Neural progenitor cell (in vitro differentiated cells): Measurements from ENCODE around the gene PLA2G12B. TPM values are rescaled to one million over a fixed set of nuclear protein-coding genes. Genes with fewer than 3 reads are reported as not detected.

Experiments
- DNase-seq: peaks from one replicate; pipeline ENCODE4 v3.0.0-alpha.2; 2016; ENCODE audit warnings: low spot score
- H2AFZ ChIP-seq: fragments of 200-600 bp; sonication (generic); replicated peaks from 2 replicates; pipeline ENCODE4 v1.6.1; 2016; ENCODE audit warnings: antibody characterized with exemption
- H3F3A ChIP-seq: fragments of 200-600 bp; sonication (generic); 2 replicates; pipeline ENCODE4 v1.6.1; 2016; ENCODE audit warnings: antibody characterized with exemption, low read depth
- H3K27ac ChIP-seq: fragments of 200-600 bp; sonication (generic); 2 replicates; pipeline ENCODE4 v1.5.1; 2016; ENCODE audit warnings: mild to moderate bottlenecking
- H3K27me3 ChIP-seq: fragments of 200-600 bp; sonication (generic); 2 replicates; pipeline ENCODE4 v1.6.1; 2016; ENCODE audit warnings: mild to moderate bottlenecking, moderate library complexity
- H3K36me3 ChIP-seq: fragments of 200-600 bp; sonication (generic); 2 replicates; pipeline ENCODE4 v1.5.1; 2016
- H3K4me1 ChIP-seq: fragments of 200-600 bp; sonication (generic); 2 replicates; pipeline ENCODE4 v1.6.1; 2016; ENCODE audit warnings: mixed run types
- H3K4me2 ChIP-seq: fragments of 200-600 bp; sonication (generic); 2 replicates; pipeline ENCODE4 v1.6.1; 2016
- H3K4me3 ChIP-seq: fragments of 200-600 bp; sonication (generic); 2 replicates; pipeline ENCODE4 v1.5.1; 2016
- H3K79me2 ChIP-seq: fragments of 200-600 bp; sonication (generic); 2 replicates; pipeline ENCODE4 v1.6.1; 2016; ENCODE audit warnings: low read depth
- H3K9ac ChIP-seq: fragments of 200-600 bp; sonication (generic); 2 replicates; pipeline ENCODE4 v1.6.1; 2016
- H3K9me3 ChIP-seq: fragments of 200-600 bp; sonication (generic); 2 replicates; pipeline ENCODE4 v1.5.1; 2016; ENCODE audit warnings: low read depth
- H4K20me1 ChIP-seq: fragments of 200-600 bp; sonication (generic); 2 replicates; pipeline ENCODE4 v1.6.1; 2016; ENCODE audit warnings: low read depth
- H3K27ac Mint-ChIP-seq: 3 replicates; pipeline ENCODE4 v1.8.0; 2021; ENCODE audit warnings: mixed read lengths
- H3K27me3 Mint-ChIP-seq: 2 replicates; pipeline ENCODE4 v1.8.0; 2022; ENCODE audit warnings: low read depth, mild to moderate bottlenecking, inconsistent platforms, moderate library complexity, mixed read lengths; ENCODE audit not compliant: insufficient read depth
- H3K36me3 Mint-ChIP-seq: 3 replicates; pipeline ENCODE4 v1.8.0; 2021; ENCODE audit warnings: mixed read lengths
- H3K4me1 Mint-ChIP-seq: 3 replicates; pipeline ENCODE4 v1.8.0; 2021; ENCODE audit warnings: mixed read lengths
- H3K4me3 Mint-ChIP-seq: 3 replicates; pipeline ENCODE4 v1.8.0; 2021; ENCODE audit warnings: mild to moderate bottlenecking, moderate library complexity, mixed read lengths
- H3K9me3 Mint-ChIP-seq: 3 replicates; pipeline ENCODE4 v1.8.0; 2020; ENCODE audit warnings: mixed read lengths
- CTCF ChIP-seq: fragments of 200-600 bp; sonication (generic); IDR thresholded peaks from 2 replicates; pipeline ENCODE4 v1.5.1; 2017; ENCODE audit warnings: antibody characterized with exemption, mild to moderate bottlenecking
- EZH2 ChIP-seq: fragments of 200-600 bp; sonication (generic); IDR thresholded peaks from 2 replicates; pipeline ENCODE4 v1.6.1; 2017; ENCODE audit warnings: antibody characterized with exemption, mild to moderate bottlenecking, moderate library complexity
- EZH2phosphoT487 ChIP-seq: fragments of 200-600 bp; sonication (generic); IDR thresholded peaks from 2 replicates; pipeline ENCODE4 v1.6.1; 2017; ENCODE audit warnings: antibody characterized with exemption
- total RNA-seq: library from RNA; depleted of rRNA; stranded (reverse); fragments of >200 nt; gene quantifications from 2 replicates; pipeline ENCODE4 v1.2.3, GENCODE V29; 2015; ENCODE audit warnings: low replicate concordance

The PLA2G12B gene
- total RNA-seq, 1 donor from 2014 or later = not detected

GRCh38 chr10:72952642-72953158 is 1.9 kb downstream of the PLA2G12B start:
- H3K27me3 Mint-ChIP-seq = peaks cover 7% of the 10 kb centered on the region
- no peaks in the 10 kb centered on the region for H3K9me3 Mint-ChIP-seq
- Histone ChIP-seq H3K27me3 (no peaks in the 10 kb centered on the region), H3K9ac (no peak overlapping the region), H3K4me3 (no peak overlapping the region), H3K4me1 (peaks cover 43% of the 10 kb centered on the region), H2AFZ (peak overlapping the region; percentile 95), H3K9me3 (no peaks in the 10 kb centered on the region), H3K27ac (no peak overlapping the region), H3K79me2 (no peaks in the 10 kb centered on the region), H3K4me2 (peak overlapping the region; percentile 67), H3F3A (peaks cover 28% of the 10 kb centered on the region), H3K36me3 (no peaks in the 10 kb centered on the region), H4K20me1 (no peaks in the 10 kb centered on the region)
- no peak overlapping the region for H3K27ac Mint-ChIP-seq
- no peak for DNase-seq
- TF ChIP-seq CTCF (no peak), EZH2 (no peak), EZH2phosphoT487 (no peak)
- peaks cover 21% of the 10 kb centered on the region for H3K4me1 Mint-ChIP-seq
- no peak overlapping the region for H3K4me3 Mint-ChIP-seq
- H3K36me3 Mint-ChIP-seq = no peaks in the 10 kb centered on the region

GRCh38 chr10:72952189-72952588 is 2.4 kb downstream of the PLA2G12B start:
- Histone ChIP-seq H4K20me1 (no peaks in the 10 kb centered on the region), H3K79me2 (no peaks in the 10 kb centered on the region), H3K9ac (no peak overlapping the region), H3K4me2 (no peak overlapping the region), H3F3A (peaks cover 28% of the 10 kb centered on the region), H3K9me3 (no peaks in the 10 kb centered on the region), H2AFZ (peak overlapping the region; percentile 95), H3K27ac (no peak overlapping the region), H3K4me1 (peaks cover 43% of the 10 kb centered on the region), H3K4me3 (no peak overlapping the region), H3K27me3 (no peaks in the 10 kb centered on the region), H3K36me3 (no peaks in the 10 kb centered on the region)
- Mint-ChIP-seq H3K27ac (no peak overlapping the region), H3K36me3 (no peaks in the 10 kb centered on the region), H3K4me1 (peaks cover 21% of the 10 kb centered on the region), H3K4me3 (no peak overlapping the region), H3K9me3 (no peaks in the 10 kb centered on the region), H3K27me3 (peaks cover 7% of the 10 kb centered on the region)
- TF ChIP-seq CTCF = no peak
- no peak for TF ChIP-seq EZH2phosphoT487
- no peak for TF ChIP-seq EZH2
- DNase-seq = no peak

- Mint-ChIP-seq H3K4me1 (peaks cover 21% of the 10 kb centered on the region), H3K27ac (no peak overlapping the region), H3K4me3 (no peak overlapping the region), H3K9me3 (no peaks in the 10 kb centered on the region), H3K36me3 (no peaks in the 10 kb centered on the region), H3K27me3 (peaks cover 7% of the 10 kb centered on the region)
- no peaks in the 10 kb centered on the region for H3K9me3 ChIP-seq
- H4K20me1 ChIP-seq = no peaks in the 10 kb centered on the region
- H3K4me1 ChIP-seq = peaks cover 43% of the 10 kb centered on the region
- DNase-seq = no peak
- no peak overlapping the region for H3K4me2 ChIP-seq
- H3F3A ChIP-seq = peaks cover 28% of the 10 kb centered on the region
- TF ChIP-seq EZH2 (no peak), EZH2phosphoT487 (no peak), CTCF (no peak)
- H3K79me2 ChIP-seq = no peaks in the 10 kb centered on the region
- H3K36me3 ChIP-seq = no peaks in the 10 kb centered on the region
- no peak overlapping the region for H2AFZ ChIP-seq
- no peaks in the 10 kb centered on the region for H3K27me3 ChIP-seq
- no peak overlapping the region for H3K4me3 ChIP-seq
- H3K27ac ChIP-seq = no peak overlapping the region
- H3K9ac ChIP-seq = no peak overlapping the region
These were observed 2.8 kb downstream of the PLA2G12B start for GRCh38 chr10:72951760-72952159.
